Mammary epithelial cell (primary cell): ENCODE measurements around the gene SRGAP3.

Experiments
- EZH2 ChIP-seq: IDR thresholded peaks from 2 replicates; pipeline ENCODE4 v1.6.1; 2012; ENCODE audit warnings: low read length, inconsistent platforms, borderline replicate concordance
- TF ChIP-seq, protein P1 (sequence below), 2 donors: IDR thresholded peaks in 1 of 2; conservative IDR thresholded peaks in 1 of 2; 2 replicates each; pipeline ENCODE4 v1.5.1; 2011 to 2012; ENCODE audit warnings: inconsistent platforms in 2 of 2, low read length in 2 of 2, mild to moderate bottlenecking in 2 of 2, control low read depth in 1 of 2, low read depth in 1 of 2; ENCODE audit not compliant: insufficient read depth in 1 of 2; ENCODE audit errors: extremely low read depth in 1 of 2

DNA sequence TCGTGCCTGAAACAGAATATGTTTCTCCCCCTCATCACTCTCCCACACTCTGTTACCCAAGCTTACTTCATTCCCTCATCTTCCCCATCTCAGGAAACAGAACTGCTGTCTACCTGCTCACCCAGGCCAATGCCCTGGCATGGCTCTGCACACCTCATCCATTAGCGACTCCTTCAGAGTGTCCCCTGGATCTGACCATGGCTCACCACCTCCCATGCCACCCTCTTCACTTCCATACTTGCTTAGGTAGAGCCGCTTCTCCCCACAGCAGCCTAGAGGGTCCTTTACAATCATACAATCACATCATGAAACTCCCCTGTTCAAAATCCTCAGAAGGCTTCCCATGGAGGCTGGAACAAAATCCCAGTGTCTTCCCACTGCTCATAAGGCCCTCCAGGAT lies 252.3 kb downstream of the SRGAP3 start:
- TF ChIP-seq, protein P1, sequence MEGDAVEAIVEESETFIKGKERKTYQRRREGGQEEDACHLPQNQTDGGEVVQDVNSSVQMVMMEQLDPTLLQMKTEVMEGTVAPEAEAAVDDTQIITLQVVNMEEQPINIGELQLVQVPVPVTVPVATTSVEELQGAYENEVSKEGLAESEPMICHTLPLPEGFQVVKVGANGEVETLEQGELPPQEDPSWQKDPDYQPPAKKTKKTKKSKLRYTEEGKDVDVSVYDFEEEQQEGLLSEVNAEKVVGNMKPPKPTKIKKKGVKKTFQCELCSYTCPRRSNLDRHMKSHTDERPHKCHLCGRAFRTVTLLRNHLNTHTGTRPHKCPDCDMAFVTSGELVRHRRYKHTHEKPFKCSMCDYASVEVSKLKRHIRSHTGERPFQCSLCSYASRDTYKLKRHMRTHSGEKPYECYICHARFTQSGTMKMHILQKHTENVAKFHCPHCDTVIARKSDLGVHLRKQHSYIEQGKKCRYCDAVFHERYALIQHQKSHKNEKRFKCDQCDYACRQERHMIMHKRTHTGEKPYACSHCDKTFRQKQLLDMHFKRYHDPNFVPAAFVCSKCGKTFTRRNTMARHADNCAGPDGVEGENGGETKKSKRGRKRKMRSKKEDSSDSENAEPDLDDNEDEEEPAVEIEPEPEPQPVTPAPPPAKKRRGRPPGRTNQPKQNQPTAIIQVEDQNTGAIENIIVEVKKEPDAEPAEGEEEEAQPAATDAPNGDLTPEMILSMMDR (conservative IDR thresholded peaks at IDR 0.05 in 1 of 2, IDR thresholded peaks at IDR 0.05 in 1 of 2; ENCODE audit: extremely low read depth in 1 of 2, insufficient read depth in 1 of 2, low read depth in 1 of 2, low read length in 2 of 2) = no peak
- no peak for TF ChIP-seq EZH2
